Measurements from ENCODE around the gene ACOT7. TPM values are rescaled to one million over a fixed set of nuclear protein-coding genes. Genes with fewer than 3 reads are reported as not detected.

The ACOT7 gene
- total RNA-seq: 26.1 and 50.6 TPM in 2 replicates

GRCh38 chr1:6393400-6394187, at the start of gene ACOT7:
ACOT7 (minus strand) TSS chr1:6393767; CDS start chr1:6393399, 368 bp downstream.

GRCh38 chr1:6424619-6425593, 31.3 kb upstream of the ACOT7 start, which contains the start of gene ESPN:
ESPN (plus strand) TSS chr1:6424776; CDS start chr1:6424956, 180 bp downstream.

GRCh38 chr1:6419804-6420453, 26.4 kb upstream of the ACOT7 start, which contains the start of gene HES2:
HES2 (minus strand) TSS chr1:6419919; CDS start chr1:6419820, 99 bp downstream.

GRCh38 chr1:6260961-6261614, 132.5 kb downstream of the ACOT7 start, which contains the start of gene GPR153:
GPR153 (minus strand) TSS chr1:6261098; CDS start chr1:6254905, 6,193 bp downstream.

GRCh38 chr1:6243993-6244392, 149.6 kb downstream of the ACOT7 start, which contains the start of gene HES3:
HES3 (plus strand) TSS chr1:6244179; CDS start chr1:6244366, 187 bp downstream.

Other genes with a start within 250 kb of the ACOT7 start
- gene CHD5, start 213.4 kb downstream of the ACOT7 start, total RNA-seq: under 0.01 and 0.18 TPM in 2 replicates
- gene RPL22, start 194.2 kb downstream of the ACOT7 start, total RNA-seq: 111 and 124 TPM in 2 replicates
- gene RNF207, start 187.6 kb downstream of the ACOT7 start, total RNA-seq: 56.1 and 57.0 TPM in 2 replicates
- gene ICMT, start 157.8 kb downstream of the ACOT7 start, total RNA-seq: 87.3 and 95.2 TPM in 2 replicates
- not detected in 2 replicates for gene HES3, start 149.6 kb downstream of the ACOT7 start, total RNA-seq
- gene GPR153, start 132.7 kb downstream of the ACOT7 start, total RNA-seq: 7.1 and 7.5 TPM in 2 replicates
- gene HES2, start 26.2 kb upstream of the ACOT7 start, total RNA-seq: 0.37 TPM in 1 of 2 replicates, not detected in the other
- 0.05 TPM in 1 of 2 replicates, not detected in the other for gene ESPN, start 31.0 kb upstream of the ACOT7 start, total RNA-seq
- gene TNFRSF25, start 72.4 kb upstream of the ACOT7 start, total RNA-seq: 4.2 and 13.4 TPM in 2 replicates
- gene PLEKHG5, start 97.9 kb upstream of the ACOT7 start, total RNA-seq: 11.3 and 32.3 TPM in 2 replicates
- 20.8 and 30.5 TPM in 2 replicates for gene NOL9, start 160.7 kb upstream of the ACOT7 start, total RNA-seq
- not detected in 2 replicates for gene TAS1R1, start 161.5 kb upstream of the ACOT7 start, total RNA-seq
- 12.1 and 16.0 TPM in 2 replicates for gene ZBTB48, start 186.2 kb upstream of the ACOT7 start, total RNA-seq
- gene KLHL21, start 209.1 kb upstream of the ACOT7 start, total RNA-seq: 29.1 and 61.5 TPM in 2 replicates
- 13.7 and 19.3 TPM in 2 replicates for gene PHF13, start 220.0 kb upstream of the ACOT7 start, total RNA-seq
- gene THAP3, start 231.1 kb upstream of the ACOT7 start, total RNA-seq: 13.7 and 19.6 TPM in 2 replicates

Measured in smooth muscle cell of the umbilical artery (primary cell).